Esophagus muscularis mucosa (tissue), 4 donors: ENCODE data around the gene VPS18.

ENCODE experiments used
- CTCF ChIP-seq, 3 experiments: fragments of 200-600 bp in 2 of 3; fragments of 450-650 bp in 1 of 3; sonication (generic) in 2 of 3; IDR thresholded peaks; one replicate each; pipeline ENCODE4 v1.5.1; 2017 to 2019; ENCODE audit warnings: antibody characterized with exemption in 3 of 3, mild to moderate bottlenecking in 2 of 3, moderate library complexity in 1 of 3
- EP300 ChIP-seq: sonication (generic); formaldehyde crosslinking; IDR thresholded peaks from one replicate; pipeline ENCODE4 v1.6.1; 2017; ENCODE audit warnings: antibody characterized with exemption
- POLR2AphosphoS5 ChIP-seq, 2 donors: sonication (generic); formaldehyde crosslinking; IDR thresholded peaks; one replicate each; pipeline ENCODE4 v1.6.1; 2017; ENCODE audit warnings: antibody characterized with exemption in 2 of 2

DNA sequence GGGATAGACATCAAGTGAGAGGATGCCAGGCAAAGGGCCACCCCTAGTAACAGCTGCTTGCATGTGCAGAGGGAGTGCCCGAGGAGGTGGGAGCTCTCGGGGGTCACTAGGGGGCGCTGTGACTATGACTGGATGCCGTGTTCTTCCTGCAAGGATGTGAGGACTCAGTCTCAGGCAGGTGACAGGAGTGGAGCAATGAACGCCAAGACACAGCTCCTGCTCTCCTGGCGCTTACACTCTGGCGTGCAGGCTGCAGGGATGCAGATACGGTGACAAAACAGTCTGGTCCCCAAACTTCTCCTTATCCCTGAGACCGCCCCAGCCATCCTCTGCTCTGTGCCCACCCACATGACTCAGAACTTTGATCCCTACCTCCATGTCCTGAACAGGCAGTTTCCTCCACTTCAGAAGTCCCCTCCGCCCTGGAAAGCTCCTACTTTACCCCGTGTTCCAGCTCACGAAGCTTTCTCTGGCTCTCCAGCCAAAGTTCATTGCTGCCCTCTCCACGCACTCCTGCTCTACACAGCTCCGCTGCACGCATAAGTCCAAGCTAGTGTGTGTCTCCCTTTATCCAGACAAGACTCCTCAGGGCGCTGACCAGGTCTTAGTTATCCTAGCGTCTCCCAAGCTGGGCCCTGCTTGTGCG, 34.9 kb upstream of the VPS18 start:
- TF ChIP-seq CTCF (IDR thresholded peaks at IDR 0.05) (peak; percentile 48 to 64 (median 48)), EP300 (no peak), POLR2AphosphoS5 (IDR thresholded peaks at IDR 0.05) (no peak)
